ENCODE data around the gene TRIM9.

TRIM9 gene

GRCh38 chr14:51066576-51066975 lies 28.3 kb downstream of the TRIM9 start (continued):
- TF ChIP-seq, protein P1, sequence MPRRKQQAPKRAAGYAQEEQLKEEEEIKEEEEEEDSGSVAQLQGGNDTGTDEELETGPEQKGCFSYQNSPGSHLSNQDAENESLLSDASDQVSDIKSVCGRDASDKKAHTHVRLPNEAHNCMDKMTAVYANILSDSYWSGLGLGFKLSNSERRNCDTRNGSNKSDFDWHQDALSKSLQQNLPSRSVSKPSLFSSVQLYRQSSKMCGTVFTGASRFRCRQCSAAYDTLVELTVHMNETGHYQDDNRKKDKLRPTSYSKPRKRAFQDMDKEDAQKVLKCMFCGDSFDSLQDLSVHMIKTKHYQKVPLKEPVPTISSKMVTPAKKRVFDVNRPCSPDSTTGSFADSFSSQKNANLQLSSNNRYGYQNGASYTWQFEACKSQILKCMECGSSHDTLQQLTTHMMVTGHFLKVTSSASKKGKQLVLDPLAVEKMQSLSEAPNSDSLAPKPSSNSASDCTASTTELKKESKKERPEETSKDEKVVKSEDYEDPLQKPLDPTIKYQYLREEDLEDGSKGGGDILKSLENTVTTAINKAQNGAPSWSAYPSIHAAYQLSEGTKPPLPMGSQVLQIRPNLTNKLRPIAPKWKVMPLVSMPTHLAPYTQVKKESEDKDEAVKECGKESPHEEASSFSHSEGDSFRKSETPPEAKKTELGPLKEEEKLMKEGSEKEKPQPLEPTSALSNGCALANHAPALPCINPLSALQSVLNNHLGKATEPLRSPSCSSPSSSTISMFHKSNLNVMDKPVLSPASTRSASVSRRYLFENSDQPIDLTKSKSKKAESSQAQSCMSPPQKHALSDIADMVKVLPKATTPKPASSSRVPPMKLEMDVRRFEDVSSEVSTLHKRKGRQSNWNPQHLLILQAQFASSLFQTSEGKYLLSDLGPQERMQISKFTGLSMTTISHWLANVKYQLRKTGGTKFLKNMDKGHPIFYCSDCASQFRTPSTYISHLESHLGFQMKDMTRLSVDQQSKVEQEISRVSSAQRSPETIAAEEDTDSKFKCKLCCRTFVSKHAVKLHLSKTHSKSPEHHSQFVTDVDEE (CRISPR knock-in tag; IDR thresholded peaks at IDR 0.05) = no peak
- TF ChIP-seq ARNTL (CRISPR knock-in tag; IDR thresholded peaks at IDR 0.05; ENCODE audit: borderline replicate concordance, low read depth) = no peak
- TF ChIP-seq TCF4 (CRISPR knock-in tag; IDR thresholded peaks at IDR 0.05; ENCODE audit: borderline replicate concordance) = no peak
- TF ChIP-seq BACH2 (CRISPR knock-in tag; IDR thresholded peaks at IDR 0.05; ENCODE audit: borderline replicate concordance) = no peak
- TF ChIP-seq PPARA (CRISPR knock-in tag; IDR thresholded peaks at IDR 0.05; ENCODE audit: borderline replicate concordance) = no peak

GRCh38 chr14:51059032-51059431 lies 35.9 kb downstream of the TRIM9 start:
- ATAC-seq = peak; percentile 16; the same call in 1 of the 3 replicates
- TF ChIP-seq BACH2 (CRISPR knock-in tag; IDR thresholded peaks at IDR 0.05; ENCODE audit: borderline replicate concordance) = no peak
- TF ChIP-seq CSDC2 (CRISPR knock-in tag; IDR thresholded peaks at IDR 0.05) = no peak
- TF ChIP-seq, protein P2, sequence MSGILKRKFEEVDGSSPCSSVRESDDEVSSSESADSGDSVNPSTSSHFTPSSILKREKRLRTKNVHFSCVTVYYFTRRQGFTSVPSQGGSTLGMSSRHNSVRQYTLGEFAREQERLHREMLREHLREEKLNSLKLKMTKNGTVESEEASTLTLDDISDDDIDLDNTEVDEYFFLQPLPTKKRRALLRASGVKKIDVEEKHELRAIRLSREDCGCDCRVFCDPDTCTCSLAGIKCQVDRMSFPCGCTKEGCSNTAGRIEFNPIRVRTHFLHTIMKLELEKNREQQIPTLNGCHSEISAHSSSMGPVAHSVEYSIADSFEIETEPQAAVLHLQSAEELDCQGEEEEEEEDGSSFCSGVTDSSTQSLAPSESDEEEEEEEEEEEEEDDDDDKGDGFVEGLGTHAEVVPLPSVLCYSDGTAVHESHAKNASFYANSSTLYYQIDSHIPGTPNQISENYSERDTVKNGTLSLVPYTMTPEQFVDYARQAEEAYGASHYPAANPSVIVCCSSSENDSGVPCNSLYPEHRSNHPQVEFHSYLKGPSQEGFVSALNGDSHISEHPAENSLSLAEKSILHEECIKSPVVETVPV (CRISPR knock-in tag; IDR thresholded peaks at IDR 0.05) = no peak
- TF ChIP-seq RARB (CRISPR knock-in tag; IDR thresholded peaks at IDR 0.05) = no peak
- no peak for TF ChIP-seq ZNF70 (CRISPR knock-in tag; IDR thresholded peaks at IDR 0.05)
- no peak for TF ChIP-seq OSR1 (CRISPR knock-in tag; IDR thresholded peaks at IDR 0.05)
- TF ChIP-seq PPARA (CRISPR knock-in tag; IDR thresholded peaks at IDR 0.05; ENCODE audit: borderline replicate concordance) = no peak
- no peak for TF ChIP-seq CREB5 (CRISPR knock-in tag; IDR thresholded peaks at IDR 0.05; ENCODE audit: low read depth)
- no peak for TF ChIP-seq ZNF8 (CRISPR knock-in tag; IDR thresholded peaks at IDR 0.05)
- TF ChIP-seq TOX (CRISPR knock-in tag; IDR thresholded peaks at IDR 0.05; ENCODE audit: borderline replicate concordance) = no peak

DNA sequence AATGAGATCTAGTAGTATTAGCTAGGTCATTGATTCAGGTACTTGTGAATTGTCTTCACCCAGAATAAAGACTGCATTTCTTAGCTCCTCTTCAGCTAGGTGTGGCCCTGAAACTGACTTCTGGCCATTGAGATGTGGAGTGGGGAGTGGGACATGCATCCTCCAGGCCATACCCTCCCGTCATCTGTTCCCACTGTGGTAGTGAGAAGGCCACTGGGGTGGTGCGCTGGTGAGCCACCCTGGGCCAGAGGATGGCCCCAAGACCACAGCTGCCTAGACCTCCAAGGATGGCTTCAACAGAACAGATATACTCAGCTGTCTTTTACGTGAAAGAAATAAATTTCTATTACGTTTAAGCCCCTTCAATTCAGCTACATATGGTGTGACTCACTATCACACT lies 36.5 kb downstream of the TRIM9 start:
- ATAC-seq = peak; percentile 49; the same call in 2 of the 3 replicates
- TF ChIP-seq PPARA (CRISPR knock-in tag; IDR thresholded peaks at IDR 0.05; ENCODE audit: borderline replicate concordance) (no peak), POU6F1 (CRISPR knock-in tag; IDR thresholded peaks at IDR 0.05; ENCODE audit: borderline replicate concordance, low read depth) (no peak), RARB (CRISPR knock-in tag; IDR thresholded peaks at IDR 0.05) (no peak), ZFP3 (CRISPR knock-in tag; IDR thresholded peaks at IDR 0.05) (no peak), CSDC2 (CRISPR knock-in tag; IDR thresholded peaks at IDR 0.05) (no peak), GLIS3 (CRISPR knock-in tag; IDR thresholded peaks at IDR 0.05) (no peak), ZNF565 (CRISPR knock-in tag; conservative IDR thresholded peaks at IDR 0.05; ENCODE audit: low read depth) (no peak), ZNF8 (CRISPR knock-in tag; IDR thresholded peaks at IDR 0.05) (no peak), ISL1 (CRISPR knock-in tag; IDR thresholded peaks at IDR 0.05) (no peak)
- TF ChIP-seq, protein P1 (CRISPR knock-in tag; IDR thresholded peaks at IDR 0.05) = no peak
